PC-3 (cell line): ENCODE measurements around the gene FCHO2. TPM values are rescaled to one million over a fixed set of nuclear protein-coding genes. Genes with fewer than 3 reads are reported as not detected.

Experiments
- ATAC-seq: fragments of 200-7000 bp; cut with Tn5 transposase; 2 replicates; pipeline ENCODE4 v1.9.1; 2020; ENCODE audit warnings: mild to moderate bottlenecking, moderate library complexity
- BruUV-seq: library from RNA; stranded (reverse); fragments of 400-500 nt; replicated peaks from 2 replicates; lab custom pipeline; 2021; lab: Mats Ljungman, UMichigan
- CTCF ChIA-PET: fragments of 300-600 bp; sonication (Branson Sonifier 250); formaldehyde crosslinking; loops from one replicate; lab custom pipeline; 2022; ENCODE audit warnings: antibody characterized with exemption; lab: Charles Lee
- POLR2A ChIA-PET: fragments of 300-600 bp; sonication (Branson Sonifier 250); formaldehyde crosslinking; loops from one replicate; lab custom pipeline; 2022; ENCODE audit warnings: antibody characterized with exemption; ENCODE audit not compliant: unreplicated experiment; lab: Charles Lee
- DNase-seq: peaks from one replicate; pipeline ENCODE4 v3.0.0-alpha.2; 2015
- H2AFZ ChIP-seq: fragments of 300-600 bp; sonication (generic); 2 replicates; pipeline ENCODE4 v1.6.0; 2016; ENCODE audit warnings: antibody characterized with exemption, low read length
- H3F3A ChIP-seq: fragments of 300-600 bp; sonication (generic); one replicate; pipeline ENCODE4 v1.6.0; 2017; ENCODE audit warnings: antibody characterized with exemption, low read length, control low read depth, mild to moderate bottlenecking; ENCODE audit not compliant: unreplicated experiment
- H3K27ac ChIP-seq: fragments of 300-600 bp; sonication (generic); 2 replicates; pipeline ENCODE4 v1.5.1; 2016; ENCODE audit warnings: mild to moderate bottlenecking, low read length
- H3K27me3 ChIP-seq: fragments of 300-600 bp; sonication (generic); 2 replicates; pipeline ENCODE4 v1.6.1; 2016; ENCODE audit warnings: low read length, mixed read lengths
- H3K36me3 ChIP-seq: fragments of 300-600 bp; sonication (generic); 2 replicates; pipeline ENCODE4 v1.6.1; 2016; ENCODE audit warnings: low read depth, mixed run types, low read length, mixed read lengths
- H3K4me1 ChIP-seq: fragments of 300-600 bp; sonication (generic); 2 replicates; pipeline ENCODE4 v1.5.1; 2016; ENCODE audit warnings: low read length; ENCODE audit not compliant: insufficient read depth
- H3K4me2 ChIP-seq: fragments of 300-600 bp; sonication (generic); 2 replicates; pipeline ENCODE4 v1.6.0; 2016; ENCODE audit warnings: low read length
- H3K4me3 ChIP-seq: fragments of 300-600 bp; sonication (generic); 2 replicates; pipeline ENCODE4 v1.5.1; 2016; ENCODE audit warnings: mild to moderate bottlenecking, low read length, mixed read lengths
- H3K79me2 ChIP-seq: fragments of 300-600 bp; sonication (generic); 2 replicates; pipeline ENCODE4 v1.6.1; 2017; ENCODE audit warnings: low read length, mixed read lengths
- H3K9ac ChIP-seq: fragments of 300-600 bp; sonication (generic); 2 replicates; pipeline ENCODE4 v1.6.0; 2016; ENCODE audit warnings: mild to moderate bottlenecking, low read length
- H3K9me2 ChIP-seq: fragments of 300-600 bp; sonication (generic); replicated peaks from 2 replicates; pipeline ENCODE4 v1.6.1; 2016; ENCODE audit warnings: mixed run types, low read length, mixed read lengths
- H3K9me3 ChIP-seq: fragments of 300-600 bp; sonication (generic); 2 replicates; pipeline ENCODE4 v1.6.1; 2016; ENCODE audit warnings: low read length, mixed read lengths
- H4K20me1 ChIP-seq: fragments of 300-600 bp; sonication (generic); 2 replicates; pipeline ENCODE4 v1.6.1; 2016; ENCODE audit warnings: low read length, mixed read lengths
- EZH2 ChIP-seq: fragments of 300-600 bp; sonication (generic); IDR thresholded peaks from one replicate; pipeline ENCODE4 v1.6.1; 2017; ENCODE audit warnings: antibody characterized with exemption, mild to moderate bottlenecking, low read length; ENCODE audit not compliant: unreplicated experiment
- EZH2phosphoT487 ChIP-seq: fragments of 300-600 bp; sonication (generic); IDR thresholded peaks from 2 replicates; pipeline ENCODE4 v1.6.1; 2018; ENCODE audit warnings: mild to moderate bottlenecking, antibody characterized with exemption, low read length, borderline replicate concordance
- intact Hi-C: fragments of 100-400 bp; cut with micrococcal nuclease; formaldehyde crosslinking; loops from 2 replicates; pipeline ENCODE4 v1.9.0; 2023
- total RNA-seq: library from RNA; depleted of rRNA; stranded (reverse); fragments of >200 nt; gene quantifications from 2 replicates; pipeline ENCODE4 v1.2.3, GENCODE V29; 2014
- TF ChIP-seq, protein P1 (sequence below): fragments of 300-600 bp; sonication (generic); conservative IDR thresholded peaks from 2 replicates; pipeline ENCODE4 v1.5.1; 2017; ENCODE audit warnings: antibody characterized with exemption, low read depth, mild to moderate bottlenecking, low read length

The FCHO2 gene
- total RNA-seq, 1 experiment from 2014 or later: 5.9 TPM

DNA sequence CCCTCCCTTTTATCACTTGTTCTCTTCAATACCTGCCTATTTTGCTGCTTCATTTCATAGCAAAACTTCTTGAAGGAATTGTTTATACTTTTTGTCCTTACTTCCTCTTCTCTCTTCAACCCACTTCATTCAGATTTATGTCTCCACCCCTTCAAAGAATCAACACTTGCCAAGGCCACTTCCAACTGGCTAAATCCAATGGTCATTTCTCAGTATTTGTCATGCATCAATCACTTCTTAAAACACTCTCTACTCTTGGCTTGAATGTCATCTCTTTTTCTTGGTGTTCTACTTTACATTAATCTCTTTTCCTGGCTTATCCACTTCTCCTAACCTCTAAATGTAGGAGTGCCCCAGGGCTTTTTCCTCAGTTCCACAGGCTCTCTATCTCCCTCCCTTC is 8.3 kb upstream of the FCHO2 start:
- Histone ChIP-seq H3K9me2 (no peaks in the 10 kb centered on the region), H4K20me1 (no peaks in the 10 kb centered on the region), H3K79me2 (no peaks in the 10 kb centered on the region), H3K27ac (no peak overlapping the region), H3K4me1 (peaks cover 17% of the 10 kb centered on the region), H2AFZ (no peak overlapping the region), H3K36me3 (no peaks in the 10 kb centered on the region), H3K4me2 (no peak overlapping the region), H3K9ac (no peak overlapping the region), H3F3A (peaks cover 8% of the 10 kb centered on the region), H3K9me3 (no peaks in the 10 kb centered on the region), H3K4me3 (no peak overlapping the region), H3K27me3 (no peaks in the 10 kb centered on the region)
- TF ChIP-seq EZH2phosphoT487: no peak
- no peak for TF ChIP-seq EZH2
- TF ChIP-seq, protein P1, sequence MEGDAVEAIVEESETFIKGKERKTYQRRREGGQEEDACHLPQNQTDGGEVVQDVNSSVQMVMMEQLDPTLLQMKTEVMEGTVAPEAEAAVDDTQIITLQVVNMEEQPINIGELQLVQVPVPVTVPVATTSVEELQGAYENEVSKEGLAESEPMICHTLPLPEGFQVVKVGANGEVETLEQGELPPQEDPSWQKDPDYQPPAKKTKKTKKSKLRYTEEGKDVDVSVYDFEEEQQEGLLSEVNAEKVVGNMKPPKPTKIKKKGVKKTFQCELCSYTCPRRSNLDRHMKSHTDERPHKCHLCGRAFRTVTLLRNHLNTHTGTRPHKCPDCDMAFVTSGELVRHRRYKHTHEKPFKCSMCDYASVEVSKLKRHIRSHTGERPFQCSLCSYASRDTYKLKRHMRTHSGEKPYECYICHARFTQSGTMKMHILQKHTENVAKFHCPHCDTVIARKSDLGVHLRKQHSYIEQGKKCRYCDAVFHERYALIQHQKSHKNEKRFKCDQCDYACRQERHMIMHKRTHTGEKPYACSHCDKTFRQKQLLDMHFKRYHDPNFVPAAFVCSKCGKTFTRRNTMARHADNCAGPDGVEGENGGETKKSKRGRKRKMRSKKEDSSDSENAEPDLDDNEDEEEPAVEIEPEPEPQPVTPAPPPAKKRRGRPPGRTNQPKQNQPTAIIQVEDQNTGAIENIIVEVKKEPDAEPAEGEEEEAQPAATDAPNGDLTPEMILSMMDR: no peak
- no peak for ATAC-seq
- no peak for DNase-seq
- intact Hi-C loops: no loop called here
- CTCF ChIA-PET: no interaction called here
- POLR2A ChIA-PET: no interaction called here
- BruUV-seq: no TSS peak

DNA sequence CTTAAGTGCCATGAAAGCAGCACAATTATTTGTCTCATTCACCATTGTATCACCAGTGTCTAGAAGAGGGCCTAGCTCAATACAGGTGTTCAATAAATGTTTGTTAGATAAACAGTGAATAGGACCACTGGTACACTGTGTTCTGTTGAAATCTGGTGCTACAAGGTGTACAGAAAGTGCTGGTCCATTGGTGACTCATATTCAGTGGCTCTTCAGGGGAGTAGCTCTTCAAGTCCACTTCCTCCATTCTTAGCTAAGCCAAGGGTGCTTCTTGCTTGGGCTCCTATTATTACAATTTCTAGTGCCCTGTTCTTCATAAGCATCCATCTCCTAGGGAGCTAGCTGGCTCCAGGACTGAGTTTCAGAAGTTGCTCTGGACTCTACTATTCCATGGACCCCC is 6.4 kb upstream of the FCHO2 start:
- no peaks in the 10 kb centered on the region for H3K36me3 ChIP-seq
- no peaks in the 10 kb centered on the region for H4K20me1 ChIP-seq
- peaks cover 8% of the 10 kb centered on the region for H3F3A ChIP-seq
- TF ChIP-seq EZH2: no peak
- no peak for TF ChIP-seq EZH2phosphoT487
- TF ChIP-seq, protein P1: no peak
- no peak overlapping the region for H3K9ac ChIP-seq
- H3K4me2 ChIP-seq: no peak overlapping the region
- DNase-seq: no peak
- no TSS peak for BruUV-seq
- intact Hi-C loops: no loop called here
- no peak overlapping the region for H3K4me3 ChIP-seq
- no peak overlapping the region for H3K27ac ChIP-seq
- H3K4me1 ChIP-seq: peaks cover 25% of the 10 kb centered on the region
- CTCF ChIA-PET: no interaction called here
- no peaks in the 10 kb centered on the region for H3K27me3 ChIP-seq
- H3K9me3 ChIP-seq: no peaks in the 10 kb centered on the region
- no peaks in the 10 kb centered on the region for H3K79me2 ChIP-seq
- no peak overlapping the region for H2AFZ ChIP-seq
- no peak for ATAC-seq
- POLR2A ChIA-PET: interaction anchor here (0.6 kb wide), 1 partner anchor 9 kb away, joined by 3 read pairs; no protein-coding TSS in a partner anchor
- no peaks in the 10 kb centered on the region for H3K9me2 ChIP-seq

DNA sequence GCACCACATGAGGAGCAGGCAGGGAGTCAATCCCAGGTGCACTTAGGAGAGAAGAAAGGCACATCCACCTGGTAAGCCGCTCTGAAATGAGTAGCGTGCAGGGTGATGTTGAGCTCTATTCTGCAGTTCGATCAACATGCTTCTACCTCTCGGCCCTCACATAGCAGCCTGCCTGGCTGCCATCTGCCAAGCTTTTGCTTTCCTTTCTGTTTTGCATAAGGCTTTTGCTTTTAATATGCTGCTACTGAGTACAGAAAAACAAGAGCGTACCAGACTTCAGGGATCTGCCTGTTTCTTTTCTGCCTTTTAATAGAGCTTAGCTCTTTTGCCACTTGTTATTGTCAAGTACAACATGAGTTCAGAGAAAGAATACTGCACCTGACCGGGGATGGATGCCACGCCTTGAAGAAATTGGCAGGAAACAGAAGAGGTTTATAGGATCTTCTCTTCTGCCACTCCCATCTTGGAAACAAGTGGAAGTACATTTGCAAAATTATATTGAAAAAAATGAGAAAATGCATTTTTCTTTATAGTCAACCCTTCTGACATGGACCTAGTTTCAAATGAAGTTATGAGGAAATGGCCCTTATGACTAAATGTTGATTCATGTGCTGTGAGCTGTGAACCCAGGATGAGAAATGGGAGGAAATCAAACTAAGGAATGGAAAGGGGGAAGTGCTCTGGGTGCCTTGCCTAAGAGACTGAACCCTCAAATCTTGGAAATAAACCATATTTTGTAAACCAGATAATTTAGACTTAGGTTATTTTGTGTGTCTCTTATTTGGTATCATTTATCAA is 4.0 kb upstream of the FCHO2 start:
- POLR2A ChIA-PET: no interaction called here
- peak; percentile 82 for DNase-seq
- peaks cover 33% of the 10 kb centered on the region for H3K4me1 ChIP-seq

More for the DNA sequence above, 4.0 kb upstream of the FCHO2 start:
- TF ChIP-seq, protein P1: no peak
- TF ChIP-seq EZH2phosphoT487 (no peak), EZH2 (no peak)
- intact Hi-C loops: loop anchor here (10.0 kb wide), 1 partner anchor 503 kb away; no protein-coding TSS in a partner anchor
- ATAC-seq: peak; percentile 49
- Histone ChIP-seq H4K20me1 (no peaks in the 10 kb centered on the region), H3F3A (peaks cover 8% of the 10 kb centered on the region), H3K36me3 (no peaks in the 10 kb centered on the region), H3K9me2 (no peaks in the 10 kb centered on the region), H3K9ac (0 out of 2 replicates have a peak overlapping the region, but pooled peaks have one; percentile 5), H3K79me2 (peaks cover under 1% of the 10 kb centered on the region), H2AFZ (peak overlapping the region; percentile 76), H3K4me3 (peak overlapping the region; percentile 61), H3K4me2 (peak overlapping the region; percentile 86), H3K27ac (peak overlapping the region; percentile 81), H3K9me3 (no peaks in the 10 kb centered on the region), H3K27me3 (no peaks in the 10 kb centered on the region)
- CTCF ChIA-PET: no interaction called here
- BruUV-seq: no TSS peak
